22Rv1 (cell line): Measurements from ENCODE around the gene FIBCD1.

Experiments used
- H3K27ac ChIP-seq: fragments of 450-650 bp; 2 replicates; pipeline ENCODE4 v1.5.1; 2017
- ZFX ChIP-seq: fragments of 450-650 bp; IDR thresholded peaks from 2 replicates; pipeline ENCODE4 v1.6.1; 2017; ENCODE audit warnings: antibody characterized with exemption, borderline replicate concordance
- TF ChIP-seq, protein P1 (sequence below): fragments of 450-650 bp; IDR thresholded peaks from 2 replicates; pipeline ENCODE4 v1.5.1; 2017; ENCODE audit warnings: mild to moderate bottlenecking

Gene FIBCD1

DNA sequence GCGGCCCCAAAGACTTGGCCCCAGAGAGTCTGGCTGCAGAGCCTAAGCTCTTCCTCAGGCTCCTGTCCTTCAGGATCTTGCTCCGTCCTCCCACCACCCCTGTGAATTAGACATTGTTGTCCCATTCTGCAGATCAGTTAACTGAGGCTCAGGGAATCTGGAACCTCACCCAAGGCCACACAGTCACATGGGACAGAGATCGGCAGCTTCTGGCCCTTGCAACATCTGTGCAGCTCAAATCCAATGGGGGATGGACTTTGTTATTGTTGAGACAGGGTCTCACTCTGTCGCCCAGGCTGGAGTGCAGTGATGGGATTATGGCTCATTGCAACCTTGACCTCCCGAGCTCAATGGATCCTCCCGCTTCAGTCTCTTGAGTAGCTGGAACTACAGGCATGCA lies 46.0 kb upstream of the FIBCD1 start:
- H3K27ac ChIP-seq: no peak overlapping the region
- TF ChIP-seq ZFX: no peak
- TF ChIP-seq, protein P1, sequence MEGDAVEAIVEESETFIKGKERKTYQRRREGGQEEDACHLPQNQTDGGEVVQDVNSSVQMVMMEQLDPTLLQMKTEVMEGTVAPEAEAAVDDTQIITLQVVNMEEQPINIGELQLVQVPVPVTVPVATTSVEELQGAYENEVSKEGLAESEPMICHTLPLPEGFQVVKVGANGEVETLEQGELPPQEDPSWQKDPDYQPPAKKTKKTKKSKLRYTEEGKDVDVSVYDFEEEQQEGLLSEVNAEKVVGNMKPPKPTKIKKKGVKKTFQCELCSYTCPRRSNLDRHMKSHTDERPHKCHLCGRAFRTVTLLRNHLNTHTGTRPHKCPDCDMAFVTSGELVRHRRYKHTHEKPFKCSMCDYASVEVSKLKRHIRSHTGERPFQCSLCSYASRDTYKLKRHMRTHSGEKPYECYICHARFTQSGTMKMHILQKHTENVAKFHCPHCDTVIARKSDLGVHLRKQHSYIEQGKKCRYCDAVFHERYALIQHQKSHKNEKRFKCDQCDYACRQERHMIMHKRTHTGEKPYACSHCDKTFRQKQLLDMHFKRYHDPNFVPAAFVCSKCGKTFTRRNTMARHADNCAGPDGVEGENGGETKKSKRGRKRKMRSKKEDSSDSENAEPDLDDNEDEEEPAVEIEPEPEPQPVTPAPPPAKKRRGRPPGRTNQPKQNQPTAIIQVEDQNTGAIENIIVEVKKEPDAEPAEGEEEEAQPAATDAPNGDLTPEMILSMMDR: no peak

DNA sequence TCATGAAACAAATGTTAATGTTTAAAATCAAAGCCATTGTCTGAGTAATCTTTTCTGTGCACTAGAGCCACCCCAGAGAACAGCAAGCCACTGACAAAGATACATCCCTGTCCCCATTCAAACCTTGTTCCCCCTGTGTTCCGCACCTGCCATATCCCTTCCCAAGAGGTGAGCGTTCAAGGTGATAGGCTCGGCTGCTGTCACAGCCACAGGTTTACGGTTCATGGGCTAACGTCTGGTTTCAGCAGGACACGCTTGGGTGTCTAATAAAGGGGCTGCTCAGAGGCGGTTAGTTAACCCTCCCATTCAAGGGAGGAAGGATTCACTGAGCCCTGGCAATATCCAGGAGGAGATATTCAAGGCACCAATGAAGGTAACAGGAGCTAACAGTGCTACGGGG lies 45.5 kb upstream of the FIBCD1 start:
- H3K27ac ChIP-seq: no peak overlapping the region
- TF ChIP-seq ZFX: no peak
- TF ChIP-seq, protein P1: no peak

DNA sequence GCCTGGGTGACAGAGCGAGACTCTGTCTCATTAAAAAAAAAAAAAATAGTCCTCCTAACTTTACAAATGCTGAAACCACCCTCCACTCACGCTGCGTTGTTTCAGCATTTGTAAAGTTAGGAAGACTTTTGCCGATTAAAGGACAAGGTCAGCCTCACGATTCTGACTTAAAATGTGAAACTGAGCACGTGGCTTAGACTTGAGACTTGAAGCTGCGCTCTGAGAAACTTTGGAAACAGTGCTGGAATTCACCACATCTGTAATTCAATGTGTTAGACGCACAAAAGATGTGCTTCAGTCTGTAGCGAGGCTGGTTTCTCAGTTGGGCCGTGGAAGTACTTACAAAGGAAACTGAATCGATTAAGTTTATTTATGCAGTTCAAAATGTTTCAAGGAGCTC lies 44.9 kb upstream of the FIBCD1 start:
- TF ChIP-seq ZFX: no peak
- TF ChIP-seq, protein P1: no peak
- no peak overlapping the region for H3K27ac ChIP-seq

DNA sequence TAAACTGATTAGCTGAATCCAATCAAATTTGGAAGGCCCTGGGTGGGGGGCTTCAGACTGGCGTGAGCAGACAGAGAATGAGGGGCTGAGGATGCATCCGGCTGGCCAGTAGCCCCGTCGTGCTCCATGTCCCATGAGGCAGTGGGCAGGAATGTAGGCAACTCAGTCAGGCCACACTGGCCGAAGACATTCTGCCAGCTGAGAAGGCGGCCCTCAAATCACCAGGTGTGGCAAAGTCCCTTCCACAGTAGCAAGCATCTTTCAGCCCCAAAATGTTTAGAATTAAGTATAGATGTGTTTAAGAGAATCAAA lies 44.3 kb upstream of the FIBCD1 start:
- TF ChIP-seq ZFX: no peak
- TF ChIP-seq, protein P1: no peak
- H3K27ac ChIP-seq: no peak overlapping the region

DNA sequence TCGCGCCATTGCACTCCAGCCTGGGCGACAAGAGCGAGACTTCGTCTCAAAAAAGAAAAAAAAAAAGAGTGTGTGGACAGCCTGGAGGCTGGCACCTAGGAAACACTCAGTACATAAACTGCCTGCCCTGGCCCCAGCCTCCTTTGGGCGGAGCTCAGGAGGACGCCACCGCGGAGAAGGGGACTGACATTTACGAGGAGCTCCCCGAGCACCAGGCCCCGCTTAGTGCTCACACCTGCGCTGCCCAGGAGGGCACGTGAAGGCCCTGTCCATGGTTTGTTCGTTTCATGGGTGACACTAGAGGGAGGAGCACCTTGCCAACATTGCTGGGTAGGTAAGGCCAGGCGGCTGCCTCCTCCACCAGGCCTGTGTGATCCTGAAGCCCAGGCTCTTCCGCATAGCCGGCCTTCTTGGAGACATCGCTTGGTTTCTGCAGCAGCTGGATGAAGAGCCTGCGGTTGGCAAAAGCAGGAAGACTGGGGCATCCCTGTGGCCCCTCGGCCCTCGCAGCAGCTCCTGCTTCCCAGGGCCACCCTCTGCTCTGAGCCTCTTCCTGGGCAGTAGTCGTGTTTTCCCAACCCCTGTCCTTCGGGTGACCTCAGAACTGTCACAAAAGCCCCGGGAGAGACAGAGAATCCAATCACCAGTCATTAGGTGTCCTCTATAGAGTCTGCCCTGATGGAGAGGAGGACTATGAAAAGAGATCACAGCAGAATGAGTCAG lies 43.8 kb upstream of the FIBCD1 start:
- no peak for TF ChIP-seq ZFX
- TF ChIP-seq, protein P1: no peak
- no peak overlapping the region for H3K27ac ChIP-seq

DNA sequence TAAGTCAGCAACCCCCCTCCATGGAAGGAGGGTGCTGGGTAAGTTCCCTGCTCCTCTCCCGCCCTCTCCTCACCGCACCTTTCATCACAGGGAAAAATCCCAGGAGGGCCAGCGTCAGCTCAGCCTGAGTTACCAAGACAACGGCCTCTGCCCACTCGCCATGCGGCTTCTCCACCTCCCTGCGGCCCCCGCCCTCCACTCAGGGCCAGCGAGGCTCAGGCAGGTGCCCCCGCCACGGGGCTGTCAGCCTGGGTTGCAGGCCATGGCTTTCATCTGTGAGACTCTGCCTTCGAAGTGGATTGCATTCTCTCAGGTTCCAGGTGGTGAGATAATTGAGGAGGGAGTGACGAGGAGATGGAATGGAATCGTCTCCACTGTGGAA lies 42.7 kb upstream of the FIBCD1 start:
- no peak for TF ChIP-seq ZFX
- TF ChIP-seq, protein P1: no peak
- H3K27ac ChIP-seq: no peak overlapping the region

DNA sequence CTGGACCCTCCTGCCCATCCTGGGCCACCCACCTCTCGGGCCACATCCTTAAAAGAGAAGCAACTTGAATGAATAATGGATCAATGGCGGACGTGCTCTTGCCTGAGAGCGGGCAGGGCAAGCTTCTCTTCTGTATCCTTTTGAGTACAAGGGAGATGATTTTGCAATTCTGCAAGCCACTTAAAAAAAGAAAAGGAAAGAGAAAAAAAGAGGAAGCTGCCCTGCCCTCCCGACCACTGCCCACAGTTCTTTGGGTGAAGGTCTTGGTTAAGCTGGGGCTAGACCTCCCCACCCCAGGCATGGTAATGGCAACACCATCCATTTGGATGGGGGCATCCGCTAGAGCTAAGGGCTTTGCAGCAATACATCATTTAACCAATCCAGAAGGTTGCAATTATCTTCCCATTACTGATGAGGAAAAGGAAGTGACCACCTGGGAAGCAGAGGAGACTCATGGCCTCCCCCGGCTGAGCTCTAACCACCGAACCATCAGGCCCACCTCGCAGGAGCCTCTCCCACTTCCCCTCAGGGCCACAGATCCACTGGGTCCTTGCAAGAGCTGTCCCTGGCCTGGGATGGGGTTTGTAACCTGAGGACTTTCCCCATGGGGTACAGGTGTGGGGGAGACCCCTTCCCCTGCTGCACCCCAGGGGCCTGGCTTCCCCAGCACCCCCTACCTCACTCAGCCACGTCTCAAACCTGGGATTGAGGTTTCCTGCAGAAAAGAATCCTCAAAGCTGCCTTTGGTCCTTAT lies 42.1 kb upstream of the FIBCD1 start:
- no peak for TF ChIP-seq ZFX
- TF ChIP-seq, protein P1: no peak

More for the DNA sequence above, 42.1 kb upstream of the FIBCD1 start:
- no peak overlapping the region for H3K27ac ChIP-seq
